Measurements from ENCODE around the gene UHMK1. TPM values are rescaled to one million over a fixed set of nuclear protein-coding genes. Genes with fewer than 3 reads are reported as not detected.

Gene UHMK1
- total RNA-seq, 2 donors from 2014 or later, result 19.2 to 26.0 TPM

DNA sequence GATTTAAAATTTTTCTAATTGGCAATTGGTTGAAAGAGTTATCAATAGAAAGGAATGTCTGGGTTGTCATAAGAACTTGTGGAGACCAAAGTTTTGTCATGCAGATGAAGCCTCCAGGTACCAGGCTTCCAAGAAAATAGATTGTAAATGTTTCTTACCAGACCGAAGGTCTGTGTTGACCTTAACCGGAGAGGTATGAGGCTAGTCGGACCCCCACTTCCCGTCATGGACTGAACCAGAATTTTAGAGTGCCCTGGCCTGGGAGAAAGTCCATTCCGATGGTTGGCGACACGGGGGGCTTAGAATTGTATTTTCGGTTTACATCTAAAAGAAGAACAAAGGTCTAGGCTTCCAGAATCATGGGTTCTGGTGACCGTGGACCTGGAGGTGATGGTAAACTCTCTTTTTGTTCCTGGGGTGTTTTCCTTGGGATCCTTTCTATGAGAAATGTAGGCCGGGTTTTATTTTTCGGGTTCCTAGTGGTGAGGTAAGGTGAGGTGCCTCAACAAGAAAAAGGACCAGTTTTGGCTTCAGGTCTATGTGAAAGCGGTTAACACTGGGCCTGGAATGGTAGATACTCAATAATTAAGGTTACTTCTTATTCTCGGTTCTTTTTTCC lies 405 bp upstream of the UHMK1 start:
- Mint-ChIP-seq H3K9me3 (peaks cover 7% of the 10 kb centered on the region), H3K36me3 (ENCODE audit: low read depth) (peaks cover 18% of the 10 kb centered on the region), H3K27me3 (ENCODE audit: insufficient read depth) (peaks cover 3% of the 10 kb centered on the region), H3K27ac (peak overlapping the region; percentile 86), H3K4me3 (peak overlapping the region; percentile 92), H3K4me1 (peaks cover 21% of the 10 kb centered on the region)
- Histone ChIP-seq H3K27ac (ENCODE audit: low read depth, low read length) (no peak overlapping the region), H3K4me1 (ENCODE audit: control insufficient read depth, insufficient read depth, low read length) (peaks cover 6% of the 10 kb centered on the region), H3K9ac (ENCODE audit: extremely low read depth, low read length, poor library complexity, severe bottlenecking) (peak overlapping the region; percentile 89), H3K36me3 (ENCODE audit: control insufficient read depth, insufficient read depth, low read length) (peaks cover 24% of the 10 kb centered on the region), H3K9me3 (ENCODE audit: control insufficient read depth, low read length) (peaks cover 4% of the 10 kb centered on the region), H3K27me3 (ENCODE audit: control insufficient read depth, insufficient read depth, low read length, poor library complexity, severe bottlenecking) (no peaks in the 10 kb centered on the region), H3K4me3 (ENCODE audit: low read length) (peak overlapping the region; percentile 97)
- 59% methylated on average over 9 to 13 of the region's 13 CpGs for WGBS, 2 experiments (ENCODE audit: insufficient coverage in 1 of 2, insufficient read length in 1 of 2)
- TF ChIP-seq, protein P1, sequence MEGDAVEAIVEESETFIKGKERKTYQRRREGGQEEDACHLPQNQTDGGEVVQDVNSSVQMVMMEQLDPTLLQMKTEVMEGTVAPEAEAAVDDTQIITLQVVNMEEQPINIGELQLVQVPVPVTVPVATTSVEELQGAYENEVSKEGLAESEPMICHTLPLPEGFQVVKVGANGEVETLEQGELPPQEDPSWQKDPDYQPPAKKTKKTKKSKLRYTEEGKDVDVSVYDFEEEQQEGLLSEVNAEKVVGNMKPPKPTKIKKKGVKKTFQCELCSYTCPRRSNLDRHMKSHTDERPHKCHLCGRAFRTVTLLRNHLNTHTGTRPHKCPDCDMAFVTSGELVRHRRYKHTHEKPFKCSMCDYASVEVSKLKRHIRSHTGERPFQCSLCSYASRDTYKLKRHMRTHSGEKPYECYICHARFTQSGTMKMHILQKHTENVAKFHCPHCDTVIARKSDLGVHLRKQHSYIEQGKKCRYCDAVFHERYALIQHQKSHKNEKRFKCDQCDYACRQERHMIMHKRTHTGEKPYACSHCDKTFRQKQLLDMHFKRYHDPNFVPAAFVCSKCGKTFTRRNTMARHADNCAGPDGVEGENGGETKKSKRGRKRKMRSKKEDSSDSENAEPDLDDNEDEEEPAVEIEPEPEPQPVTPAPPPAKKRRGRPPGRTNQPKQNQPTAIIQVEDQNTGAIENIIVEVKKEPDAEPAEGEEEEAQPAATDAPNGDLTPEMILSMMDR (conservative IDR thresholded peaks at IDR 0.05), result no peak
- peak; percentile 56 for DNase-seq

DNA sequence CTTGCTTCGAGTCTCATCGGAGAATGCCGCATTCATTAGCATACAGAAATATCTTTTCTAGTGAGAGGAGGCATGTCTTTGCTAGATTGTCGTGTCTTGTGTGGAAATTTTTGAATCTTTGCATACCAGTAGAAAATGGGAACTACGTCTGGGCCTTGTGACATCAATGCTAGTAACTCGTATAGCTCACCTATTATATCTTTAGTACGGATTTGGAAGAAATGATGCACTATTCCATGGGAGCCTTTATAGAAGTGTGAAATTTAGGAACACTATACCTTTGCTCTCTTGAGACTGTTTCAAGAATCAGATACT lies 835 bp downstream of the UHMK1 start:
- peak overlapping the region; percentile 92 for H3K4me3 Mint-ChIP-seq
- no peak overlapping the region for H3K27ac ChIP-seq (ENCODE audit: low read depth, low read length)
- peak overlapping the region; percentile 72 for H3K27ac Mint-ChIP-seq
- peaks cover 21% of the 10 kb centered on the region for H3K4me1 Mint-ChIP-seq
- peaks cover 4% of the 10 kb centered on the region for H3K9me3 ChIP-seq (ENCODE audit: control insufficient read depth, low read length)
- H3K36me3 ChIP-seq (ENCODE audit: control insufficient read depth, insufficient read depth, low read length), result peaks cover 36% of the 10 kb centered on the region
- peaks cover 3% of the 10 kb centered on the region for H3K27me3 Mint-ChIP-seq (ENCODE audit: insufficient read depth)
- DNase-seq, result no peak
- WGBS, 2 experiments (ENCODE audit: insufficient coverage in 1 of 2, insufficient read length in 1 of 2), result 4 to 12% methylated on average over 4 to 7 of the region's 7 CpGs
- peaks cover 6% of the 10 kb centered on the region for H3K4me1 ChIP-seq (ENCODE audit: control insufficient read depth, insufficient read depth, low read length)
- TF ChIP-seq, protein P1 (conservative IDR thresholded peaks at IDR 0.05), result no peak
- H3K36me3 Mint-ChIP-seq (ENCODE audit: low read depth), result peaks cover 27% of the 10 kb centered on the region
- peak overlapping the region; percentile 89 for H3K9ac ChIP-seq (ENCODE audit: extremely low read depth, low read length, poor library complexity, severe bottlenecking)
- no peaks in the 10 kb centered on the region for H3K27me3 ChIP-seq (ENCODE audit: control insufficient read depth, insufficient read depth, low read length, poor library complexity, severe bottlenecking)
- peaks cover 7% of the 10 kb centered on the region for H3K9me3 Mint-ChIP-seq
- peak overlapping the region; percentile 97 for H3K4me3 ChIP-seq (ENCODE audit: low read length)

DNA sequence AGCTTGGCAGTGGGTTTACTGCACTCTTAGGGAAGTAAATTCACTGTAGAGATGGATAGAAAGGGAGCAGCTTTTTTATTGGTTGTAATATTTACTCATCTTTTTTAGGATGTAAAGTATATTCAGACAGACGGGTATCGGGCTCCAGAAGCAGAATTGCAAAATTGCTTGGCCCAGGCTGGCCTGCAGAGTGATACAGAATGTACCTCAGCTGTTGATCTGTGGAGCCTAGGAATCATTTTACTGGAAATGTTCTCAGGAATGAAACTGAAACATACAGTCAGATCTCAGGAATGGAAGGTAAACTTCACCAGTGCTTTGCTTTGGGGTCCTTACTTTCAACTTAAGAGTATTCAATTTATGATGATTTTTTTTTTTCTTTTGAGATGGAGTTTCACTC lies 3.2 kb downstream of the UHMK1 start:
- Mint-ChIP-seq H3K36me3 (ENCODE audit: low read depth) (peaks cover 40% of the 10 kb centered on the region), H3K4me1 (peaks cover 15% of the 10 kb centered on the region)
- H3K9ac ChIP-seq (ENCODE audit: extremely low read depth, low read length, poor library complexity, severe bottlenecking), result no peak overlapping the region

More for the DNA sequence above, 3.2 kb downstream of the UHMK1 start:
- H3K27me3 Mint-ChIP-seq (ENCODE audit: insufficient read depth), result no peaks in the 10 kb centered on the region
- Histone ChIP-seq H3K9me3 (ENCODE audit: control insufficient read depth, low read length) (peaks cover 4% of the 10 kb centered on the region), H3K4me3 (ENCODE audit: low read length) (peak overlapping the region; percentile 97), H3K27ac (ENCODE audit: low read depth, low read length) (no peak overlapping the region), H3K4me1 (ENCODE audit: control insufficient read depth, insufficient read depth, low read length) (no peaks in the 10 kb centered on the region), H3K36me3 (ENCODE audit: control insufficient read depth, insufficient read depth, low read length) (peaks cover 56% of the 10 kb centered on the region), H3K27me3 (ENCODE audit: control insufficient read depth, insufficient read depth, low read length, poor library complexity, severe bottlenecking) (no peaks in the 10 kb centered on the region)
- no peak for DNase-seq
- no peak overlapping the region for H3K27ac Mint-ChIP-seq
- TF ChIP-seq, protein P1 (conservative IDR thresholded peaks at IDR 0.05), result no peak
- WGBS, 2 experiments (ENCODE audit: insufficient coverage in 1 of 2, insufficient read length in 1 of 2), result 97% methylated on average over 2 of the region's 2 CpGs; no CpG with 5 or more reads in 1 of the 2 experiments
- no peak overlapping the region for H3K4me3 Mint-ChIP-seq
- H3K9me3 Mint-ChIP-seq, result peaks cover 7% of the 10 kb centered on the region
